ENCODE results near the gene RAB11FIP3.

The RAB11FIP3 gene

DNA sequence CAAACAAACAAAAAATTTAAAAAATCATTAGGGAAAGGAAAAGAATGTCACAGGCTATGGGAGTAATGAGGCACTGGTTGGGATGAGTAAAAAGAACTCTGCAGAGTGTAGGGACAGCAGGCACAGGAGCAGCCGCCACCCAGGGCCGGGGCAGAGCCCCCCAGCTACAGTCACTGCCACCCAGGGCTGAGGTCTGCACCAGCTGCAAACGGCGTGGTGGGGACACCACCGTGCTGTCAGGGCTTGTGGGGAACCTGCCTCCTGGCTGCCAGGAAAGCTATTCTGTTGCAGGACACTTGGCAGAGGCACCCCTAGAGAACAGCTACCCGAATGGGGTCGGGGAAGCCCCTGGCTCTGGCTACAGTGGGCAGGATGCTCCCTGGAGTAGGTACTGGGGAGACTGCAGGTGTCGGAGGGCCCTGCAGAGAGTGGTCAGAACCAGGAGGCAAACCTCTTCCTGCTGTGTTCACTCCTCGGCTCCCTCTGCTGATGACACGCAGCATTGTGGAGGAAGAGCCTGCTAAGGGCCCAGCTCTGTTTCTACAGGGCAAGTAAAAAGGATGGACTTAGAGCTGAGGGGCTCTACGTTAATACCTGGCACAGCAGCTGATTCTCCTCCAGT, 69.8 kb downstream of the RAB11FIP3 start:
- DNase-seq (ENCODE audit: low spot score) = no peak
- TF ChIP-seq, protein P1, sequence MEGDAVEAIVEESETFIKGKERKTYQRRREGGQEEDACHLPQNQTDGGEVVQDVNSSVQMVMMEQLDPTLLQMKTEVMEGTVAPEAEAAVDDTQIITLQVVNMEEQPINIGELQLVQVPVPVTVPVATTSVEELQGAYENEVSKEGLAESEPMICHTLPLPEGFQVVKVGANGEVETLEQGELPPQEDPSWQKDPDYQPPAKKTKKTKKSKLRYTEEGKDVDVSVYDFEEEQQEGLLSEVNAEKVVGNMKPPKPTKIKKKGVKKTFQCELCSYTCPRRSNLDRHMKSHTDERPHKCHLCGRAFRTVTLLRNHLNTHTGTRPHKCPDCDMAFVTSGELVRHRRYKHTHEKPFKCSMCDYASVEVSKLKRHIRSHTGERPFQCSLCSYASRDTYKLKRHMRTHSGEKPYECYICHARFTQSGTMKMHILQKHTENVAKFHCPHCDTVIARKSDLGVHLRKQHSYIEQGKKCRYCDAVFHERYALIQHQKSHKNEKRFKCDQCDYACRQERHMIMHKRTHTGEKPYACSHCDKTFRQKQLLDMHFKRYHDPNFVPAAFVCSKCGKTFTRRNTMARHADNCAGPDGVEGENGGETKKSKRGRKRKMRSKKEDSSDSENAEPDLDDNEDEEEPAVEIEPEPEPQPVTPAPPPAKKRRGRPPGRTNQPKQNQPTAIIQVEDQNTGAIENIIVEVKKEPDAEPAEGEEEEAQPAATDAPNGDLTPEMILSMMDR (IDR thresholded peaks at IDR 0.05) = no peak
- Histone ChIP-seq H3K4me3 (no peak overlapping the region), H3K27ac (no peak overlapping the region)

DNA sequence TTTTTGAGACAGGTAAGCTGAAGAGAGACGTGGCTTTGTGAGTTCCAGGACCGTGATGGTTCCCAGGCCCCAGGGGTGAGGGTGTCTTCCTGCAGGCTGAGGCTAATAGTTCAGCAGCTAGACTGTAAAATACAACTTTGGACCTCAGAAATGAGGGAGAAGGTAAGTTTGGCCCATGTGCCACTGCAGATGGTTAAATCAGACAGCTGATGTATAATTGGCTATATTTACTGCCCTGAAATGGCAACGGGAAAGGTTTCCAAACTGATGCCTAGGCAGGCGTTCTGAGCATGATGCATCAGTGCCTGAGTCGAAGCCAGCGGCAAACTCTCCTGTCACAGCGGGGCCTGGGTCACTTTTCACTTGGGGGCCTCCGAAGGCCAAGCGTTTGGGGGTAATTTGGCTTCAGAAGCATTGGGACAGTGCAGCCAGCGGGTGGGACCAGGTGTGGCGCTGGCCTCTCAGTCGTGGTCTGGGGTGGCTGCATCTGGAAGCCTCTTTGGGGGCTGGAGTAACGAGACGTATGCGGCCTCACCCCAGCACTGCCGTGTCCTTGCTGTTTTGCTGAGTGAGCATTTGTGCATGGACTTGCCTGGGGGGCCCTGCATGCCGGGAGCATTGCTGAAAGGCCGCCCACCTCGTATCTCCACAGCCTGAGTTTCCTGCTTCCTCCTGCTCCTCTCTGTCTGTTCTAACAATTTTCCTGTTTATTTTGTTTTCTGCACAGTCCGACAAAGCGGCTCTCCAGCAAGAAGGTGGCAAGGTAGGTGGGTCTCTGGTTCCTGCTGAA, 70.8 kb downstream of the RAB11FIP3 start:
- TF ChIP-seq, protein P1 (IDR thresholded peaks at IDR 0.05) = no peak
- H3K4me3 ChIP-seq = no peak overlapping the region
- no peak overlapping the region for H3K27ac ChIP-seq
- no peak for DNase-seq (ENCODE audit: low spot score)

DNA sequence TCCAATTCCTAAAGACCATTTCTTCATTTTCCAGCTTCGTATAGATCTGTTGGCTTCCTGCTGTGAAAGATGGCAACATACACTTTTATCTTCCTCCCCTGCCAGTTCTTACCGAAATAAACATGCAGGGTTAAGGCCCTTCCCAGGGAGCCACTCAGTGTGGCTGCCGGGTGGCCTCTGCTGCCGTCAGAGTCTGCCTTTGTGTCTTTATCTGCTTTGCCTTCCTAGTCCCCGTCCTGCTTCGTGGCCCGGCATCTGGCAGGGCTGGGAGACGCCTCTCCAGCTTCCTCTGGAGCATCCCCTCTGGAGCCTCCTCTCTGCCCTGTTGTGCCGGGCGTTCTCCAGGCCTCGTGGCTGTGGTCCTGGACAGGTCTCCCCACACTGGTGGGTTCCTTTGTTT, 71.8 kb downstream of the RAB11FIP3 start:
- no peak overlapping the region for H3K4me3 ChIP-seq
- no peak overlapping the region for H3K27ac ChIP-seq
- DNase-seq (ENCODE audit: low spot score) = no peak
- TF ChIP-seq, protein P1 (IDR thresholded peaks at IDR 0.05) = no peak

DNA sequence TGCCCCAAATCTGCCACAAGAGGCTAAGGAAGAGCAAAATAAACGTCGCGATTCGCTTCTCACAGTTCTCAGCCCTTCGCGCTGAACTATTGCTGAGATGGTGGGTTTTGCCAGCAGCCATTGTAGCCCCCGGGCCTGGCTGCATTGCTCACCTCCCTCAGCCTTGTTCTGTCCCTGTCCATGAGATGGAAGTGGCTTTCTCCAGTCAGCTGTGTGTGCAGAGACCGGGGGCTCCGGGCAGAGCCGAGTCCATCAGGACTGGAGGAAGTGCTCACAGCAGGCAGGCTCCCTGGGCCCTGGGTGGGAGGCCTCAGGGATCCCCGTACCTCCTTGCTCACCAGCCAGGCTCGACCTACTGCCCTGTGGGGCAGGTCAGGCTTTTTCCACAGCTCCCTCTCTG, 74.5 kb downstream of the RAB11FIP3 start:
- TF ChIP-seq, protein P1 (IDR thresholded peaks at IDR 0.05) = no peak
- Histone ChIP-seq H3K4me3 (no peak overlapping the region), H3K27ac (no peak overlapping the region)
- no peak for DNase-seq (ENCODE audit: low spot score)

DNA sequence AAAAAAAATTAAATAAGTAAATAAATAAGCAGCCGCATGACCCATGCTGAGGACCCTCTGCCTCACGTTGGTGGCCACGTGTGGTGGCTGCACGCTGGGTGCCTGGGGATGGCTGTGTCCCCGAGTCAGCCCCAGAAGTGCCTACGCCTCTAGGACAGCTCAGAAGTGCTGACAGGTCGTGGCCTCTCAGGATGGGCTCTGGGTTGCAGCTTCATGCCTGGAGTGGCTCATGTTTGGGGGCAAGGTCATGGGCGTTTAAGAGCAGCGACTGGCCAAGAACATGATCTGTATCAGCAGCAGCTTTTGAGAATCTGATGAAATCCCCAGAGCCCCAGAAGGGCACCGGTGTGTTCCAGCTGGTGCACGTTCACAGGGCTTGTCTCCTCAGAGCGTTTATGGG, 75.3 kb downstream of the RAB11FIP3 start:
- Histone ChIP-seq H3K27ac (no peak overlapping the region), H3K4me3 (no peak overlapping the region)
- DNase-seq (ENCODE audit: low spot score) = no peak
- TF ChIP-seq, protein P1 (IDR thresholded peaks at IDR 0.05) = no peak

DNA sequence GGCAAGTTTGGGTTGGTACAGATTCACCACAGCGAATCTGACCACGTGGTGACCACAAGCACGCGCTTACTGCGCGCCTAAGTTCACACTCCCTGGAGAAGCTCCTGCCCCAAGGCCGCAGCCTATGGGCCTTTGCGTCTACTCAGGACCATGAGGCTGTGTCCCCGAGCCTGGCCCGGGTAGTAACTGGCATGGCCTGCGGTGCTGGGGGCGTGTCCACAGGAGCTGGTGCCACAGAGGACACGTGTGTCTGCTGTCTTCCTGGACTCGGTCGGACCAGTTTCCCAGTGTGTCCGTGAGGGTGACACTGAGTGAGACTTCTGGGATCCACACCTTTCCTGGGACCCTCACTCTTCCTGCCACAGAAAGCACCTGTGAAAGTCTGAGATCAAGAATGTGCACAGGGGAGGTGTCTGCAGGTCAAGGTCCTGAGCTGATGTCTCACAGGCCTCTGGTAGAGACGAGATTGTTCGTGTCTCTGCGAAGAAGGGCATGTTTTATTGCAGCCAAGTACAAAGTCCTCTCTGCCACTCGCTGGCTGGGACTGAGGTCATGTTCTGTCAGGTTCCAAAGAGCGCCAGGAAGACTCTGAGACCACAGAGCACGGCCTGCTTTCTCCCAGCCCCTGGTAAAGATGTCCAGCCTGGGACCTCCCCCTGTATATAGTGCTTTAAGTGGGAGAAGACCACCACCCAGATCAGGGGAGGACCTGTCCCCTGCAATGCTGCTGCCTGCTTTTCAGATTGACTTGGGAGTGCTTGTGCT, 76.9 kb downstream of the RAB11FIP3 start:
- no peak for DNase-seq (ENCODE audit: low spot score)
- H3K27ac ChIP-seq = no peak overlapping the region

More for the DNA sequence above, 76.9 kb downstream of the RAB11FIP3 start:
- no peak overlapping the region for H3K4me3 ChIP-seq
- TF ChIP-seq, protein P1 (IDR thresholded peaks at IDR 0.05) = no peak

Data from coronary artery (tissue), 2 donors.